Measurements from ENCODE around the gene IDH3G.

The IDH3G gene

DNA sequence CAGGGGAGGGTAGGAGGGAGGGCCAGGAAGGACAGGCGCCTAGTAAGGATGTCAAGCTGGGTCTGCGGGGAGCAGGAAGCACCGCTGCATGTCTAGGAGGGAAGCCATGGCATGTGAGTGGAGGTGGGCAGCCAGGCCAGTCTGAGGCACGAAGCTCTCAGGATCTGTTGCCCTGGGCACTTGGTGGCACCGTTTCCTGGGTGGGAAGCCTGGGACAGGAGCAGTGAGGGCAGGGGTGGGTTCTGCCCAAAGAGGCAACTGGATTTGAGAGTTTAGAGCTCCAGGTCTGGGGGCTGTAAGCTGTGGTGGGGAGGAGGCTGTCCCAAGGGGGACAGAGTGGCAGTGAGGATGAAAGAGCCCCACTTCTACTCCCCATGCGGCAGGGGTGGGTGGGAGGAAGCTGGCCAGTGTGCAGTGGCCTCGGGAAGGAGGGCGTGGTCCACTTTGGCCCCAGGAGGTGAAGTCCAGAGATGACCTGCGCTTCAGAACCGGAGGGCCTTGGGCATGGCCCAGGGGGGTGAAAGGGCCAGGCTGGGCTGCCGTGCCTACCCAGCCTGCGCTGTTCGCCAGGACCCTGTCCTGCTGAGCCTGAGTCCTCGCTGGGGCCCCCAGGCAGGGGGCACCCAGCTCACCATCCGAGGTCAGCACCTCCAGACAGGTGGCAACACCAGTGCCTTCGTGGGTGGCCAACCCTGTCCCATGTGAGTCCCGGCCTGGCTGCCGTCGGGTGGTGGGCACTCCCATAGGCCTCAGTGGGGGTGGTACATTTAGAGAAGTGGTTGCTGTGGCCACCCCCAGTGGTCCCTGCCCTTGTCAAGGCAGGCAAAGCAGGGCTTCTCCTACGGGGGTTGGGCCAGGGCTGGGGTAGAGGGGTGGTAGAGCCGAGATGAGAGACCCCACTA is 21.6 kb downstream of the IDH3G start:
- Histone ChIP-seq H3K4me3 (replicated peaks; ENCODE audit: low read depth, low read length) (no peak overlapping the region), H3K36me3 (ENCODE audit: control insufficient read depth, insufficient read depth, low read length) (no peaks in the 10 kb centered on the region), H3K27me3 (replicated peaks; ENCODE audit: control insufficient read depth, insufficient read depth, low read length) (no peaks in the 10 kb centered on the region; the same call in 1 of the 2 replicates)
- TF ChIP-seq, protein P1, sequence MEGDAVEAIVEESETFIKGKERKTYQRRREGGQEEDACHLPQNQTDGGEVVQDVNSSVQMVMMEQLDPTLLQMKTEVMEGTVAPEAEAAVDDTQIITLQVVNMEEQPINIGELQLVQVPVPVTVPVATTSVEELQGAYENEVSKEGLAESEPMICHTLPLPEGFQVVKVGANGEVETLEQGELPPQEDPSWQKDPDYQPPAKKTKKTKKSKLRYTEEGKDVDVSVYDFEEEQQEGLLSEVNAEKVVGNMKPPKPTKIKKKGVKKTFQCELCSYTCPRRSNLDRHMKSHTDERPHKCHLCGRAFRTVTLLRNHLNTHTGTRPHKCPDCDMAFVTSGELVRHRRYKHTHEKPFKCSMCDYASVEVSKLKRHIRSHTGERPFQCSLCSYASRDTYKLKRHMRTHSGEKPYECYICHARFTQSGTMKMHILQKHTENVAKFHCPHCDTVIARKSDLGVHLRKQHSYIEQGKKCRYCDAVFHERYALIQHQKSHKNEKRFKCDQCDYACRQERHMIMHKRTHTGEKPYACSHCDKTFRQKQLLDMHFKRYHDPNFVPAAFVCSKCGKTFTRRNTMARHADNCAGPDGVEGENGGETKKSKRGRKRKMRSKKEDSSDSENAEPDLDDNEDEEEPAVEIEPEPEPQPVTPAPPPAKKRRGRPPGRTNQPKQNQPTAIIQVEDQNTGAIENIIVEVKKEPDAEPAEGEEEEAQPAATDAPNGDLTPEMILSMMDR (IDR thresholded peaks at IDR 0.05; ENCODE audit: insufficient read depth, low read length, poor library complexity, severe bottlenecking) = no peak
- DNase-seq (ENCODE audit: extremely low read depth, insufficient read length) = no peak

DNA sequence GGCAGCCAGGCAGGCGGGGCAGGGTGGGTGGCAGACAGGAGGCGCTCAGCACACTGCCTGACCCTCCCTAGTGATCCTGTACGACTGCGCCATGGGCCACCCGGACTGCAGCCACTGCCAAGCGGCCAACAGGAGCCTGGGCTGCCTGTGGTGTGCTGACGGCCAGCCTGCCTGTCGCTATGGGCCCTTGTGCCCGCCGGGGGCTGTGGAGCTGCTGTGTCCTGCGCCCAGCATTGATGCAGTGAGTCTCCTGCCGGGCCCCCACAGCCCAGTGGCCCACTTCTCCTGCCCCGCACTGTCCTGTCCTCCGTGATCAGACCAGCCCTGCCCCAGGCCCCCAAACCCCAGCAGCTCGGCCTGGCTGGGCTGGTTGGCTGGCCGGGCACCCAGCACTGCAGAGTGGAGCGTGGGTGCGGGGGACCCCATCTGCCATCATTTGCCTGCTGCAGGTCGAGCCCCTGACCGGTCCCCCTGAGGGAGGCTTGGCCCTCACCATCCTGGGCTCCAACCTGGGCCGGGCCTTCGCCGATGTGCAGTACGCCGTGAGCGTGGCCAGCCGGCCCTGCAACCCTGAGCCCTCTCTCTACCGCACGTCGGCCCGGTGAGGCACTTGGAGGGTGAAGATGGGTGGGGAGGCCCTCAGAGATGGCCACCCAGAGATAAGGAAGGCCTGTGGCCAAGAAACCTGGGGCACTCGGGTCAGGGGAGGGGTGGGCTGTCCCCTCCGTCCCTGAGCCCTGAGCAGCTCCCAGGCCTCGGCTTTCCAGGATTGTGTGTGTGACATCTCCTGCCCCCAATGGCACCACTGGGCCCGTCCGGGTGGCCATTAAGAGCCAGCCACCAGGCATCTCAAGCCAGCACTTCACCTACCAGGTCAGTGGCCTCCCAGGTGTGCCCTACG is 22.5 kb downstream of the IDH3G start:
- Histone ChIP-seq H3K27me3 (replicated peaks; ENCODE audit: control insufficient read depth, insufficient read depth, low read length) (no peaks in the 10 kb centered on the region), H3K4me3 (replicated peaks; ENCODE audit: low read depth, low read length) (no peak overlapping the region), H3K36me3 (ENCODE audit: control insufficient read depth, insufficient read depth, low read length) (no peaks in the 10 kb centered on the region)
- TF ChIP-seq, protein P1 (IDR thresholded peaks at IDR 0.05; ENCODE audit: insufficient read depth, low read length, poor library complexity, severe bottlenecking) = no peak
- DNase-seq (ENCODE audit: extremely low read depth, insufficient read length) = peak; percentile 4

DNA sequence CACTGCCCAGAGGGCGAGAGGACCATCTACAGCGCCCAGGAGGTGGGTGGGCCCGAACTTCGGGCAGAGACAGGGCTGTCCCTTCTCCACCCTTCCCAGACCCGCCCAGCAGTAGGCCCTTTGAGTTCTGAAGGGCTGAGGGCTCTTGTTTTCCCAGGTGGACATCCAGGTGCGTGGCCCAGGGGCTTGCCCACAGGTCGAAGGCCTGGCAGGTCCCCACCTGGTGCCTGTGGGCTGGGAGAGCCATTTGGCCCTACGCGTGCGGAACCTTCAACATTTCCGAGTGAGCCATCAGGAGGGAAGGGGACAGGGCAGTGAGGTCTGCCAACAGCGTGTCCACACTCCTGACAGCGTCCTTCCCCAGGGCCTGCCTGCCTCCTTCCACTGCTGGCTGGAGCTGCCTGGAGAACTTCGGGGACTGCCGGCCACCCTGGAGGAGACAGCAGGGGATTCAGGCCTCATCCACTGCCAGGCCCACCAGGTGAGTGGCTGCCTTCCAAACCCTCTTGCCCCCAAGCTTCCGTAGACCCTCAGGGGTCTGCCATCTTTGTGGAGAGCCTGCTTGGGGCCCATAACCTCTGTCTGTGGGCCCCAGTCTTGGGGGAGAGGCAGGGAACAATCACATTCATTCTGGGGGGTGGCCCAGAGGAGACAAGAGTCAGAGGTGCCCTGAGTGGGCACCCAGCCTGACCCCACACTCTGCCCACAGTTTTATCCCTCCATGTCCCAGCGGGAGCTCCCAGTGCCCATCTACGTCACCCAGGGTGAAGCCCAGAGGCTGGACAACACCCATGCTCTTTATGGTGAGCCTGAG is 23.4 kb downstream of the IDH3G start:
- Histone ChIP-seq H3K36me3 (ENCODE audit: control insufficient read depth, insufficient read depth, low read length) (no peaks in the 10 kb centered on the region), H3K27me3 (replicated peaks; ENCODE audit: control insufficient read depth, insufficient read depth, low read length) (no peaks in the 10 kb centered on the region), H3K4me3 (replicated peaks; ENCODE audit: low read depth, low read length) (no peak overlapping the region)
- no peak for DNase-seq (ENCODE audit: extremely low read depth, insufficient read length)
- TF ChIP-seq, protein P1 (IDR thresholded peaks at IDR 0.05; ENCODE audit: insufficient read depth, low read length, poor library complexity, severe bottlenecking) = no peak

DNA sequence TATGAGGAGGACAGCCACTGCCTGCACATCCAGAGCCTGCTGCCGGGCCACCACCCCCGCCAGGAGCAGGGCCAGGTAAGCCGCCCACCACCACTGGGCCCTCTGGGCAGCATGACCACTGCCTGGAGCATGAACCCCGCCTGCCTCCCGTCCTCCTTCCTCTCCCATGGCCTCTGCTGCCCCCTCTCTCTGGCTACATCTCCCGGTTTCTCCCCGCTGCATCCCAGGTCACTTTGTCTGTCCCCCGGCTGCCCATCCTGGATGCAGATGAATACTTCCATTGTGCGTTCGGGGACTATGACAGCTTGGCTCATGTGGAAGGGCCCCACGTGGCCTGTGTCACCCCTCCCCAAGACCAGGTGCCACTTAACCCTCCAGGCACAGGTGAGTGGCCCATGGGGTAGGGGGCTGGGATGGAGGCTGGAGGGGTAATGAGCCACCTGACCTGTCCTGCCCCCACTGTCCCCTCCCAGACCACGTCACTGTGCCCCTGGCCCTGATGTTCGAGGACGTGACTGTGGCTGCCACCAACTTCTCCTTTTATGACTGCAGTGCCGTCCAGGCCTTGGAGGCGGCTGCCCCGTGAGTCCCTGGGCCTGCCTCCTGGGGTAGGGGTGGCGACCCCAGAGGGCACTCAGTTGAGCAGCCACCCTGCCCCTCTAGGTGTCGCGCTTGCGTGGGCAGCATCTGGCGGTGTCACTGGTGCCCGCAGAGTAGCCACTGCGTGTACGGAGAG is 24.1 kb downstream of the IDH3G start:
- TF ChIP-seq, protein P1 (IDR thresholded peaks at IDR 0.05; ENCODE audit: insufficient read depth, low read length, poor library complexity, severe bottlenecking) = no peak
- H3K4me3 ChIP-seq (replicated peaks; ENCODE audit: low read depth, low read length) = no peak overlapping the region
- no peaks in the 10 kb centered on the region for H3K36me3 ChIP-seq (ENCODE audit: control insufficient read depth, insufficient read depth, low read length)
- no peak for DNase-seq (ENCODE audit: extremely low read depth, insufficient read length)
- H3K27me3 ChIP-seq (replicated peaks; ENCODE audit: control insufficient read depth, insufficient read depth, low read length) = no peaks in the 10 kb centered on the region

All from GM06990 (cell line).